ENCODE data around the gene RGL4.

Gene RGL4

GRCh38 chr22:23743303-23743705 lies 52.5 kb downstream of the RGL4 start:
- DNase-seq (ENCODE audit: low read depth): no peak

GRCh38 chr22:23744001-23744400 lies 53.2 kb downstream of the RGL4 start:
- DNase-seq (ENCODE audit: low read depth): no peak

GRCh38 chr22:23744485-23744884 lies 53.7 kb downstream of the RGL4 start:
- no peak for DNase-seq (ENCODE audit: low read depth)

- DNase-seq (ENCODE audit: low read depth): no peak
Observed at GRCh38 chr22:23745791-23746190, 55.0 kb downstream of the RGL4 start.

Measured in CMK (cell line).